DND-41 (cell line): ENCODE results near the gene SCTR.

ENCODE experiments used
- ATAC-seq: fragments of 200-7000 bp; cut with Tn5 transposase; 3 replicates; pipeline ENCODE4 v1.9.1; 2021; ENCODE audit warnings: low read depth; ENCODE audit not compliant: insufficient read depth
- DNase-seq: peaks from one replicate; pipeline ENCODE4 v3.0.0-alpha.2; 2020
- H2AFZ ChIP-seq: 2 replicates; pipeline ENCODE4 v1.6.0; 2012; ENCODE audit warnings: low read depth, low read length
- H3K27ac ChIP-seq: 2 replicates; pipeline ENCODE4 v1.5.1; 2012; ENCODE audit warnings: low read length, inconsistent platforms
- H3K27me3 ChIP-seq: fragments of 200-600 bp; sonication (generic); 2 replicates; pipeline ENCODE4 v1.6.0; 2012; ENCODE audit warnings: low read length, mild to moderate bottlenecking, inconsistent platforms; ENCODE audit not compliant: insufficient read depth, poor library complexity
- H3K36me3 ChIP-seq: 2 replicates; pipeline ENCODE4 v1.5.1; 2012; ENCODE audit warnings: low read length, inconsistent platforms; ENCODE audit not compliant: insufficient read depth
- H3K4me1 ChIP-seq: 2 replicates; pipeline ENCODE4 v1.5.1; 2012; ENCODE audit warnings: mild to moderate bottlenecking, low read length; ENCODE audit not compliant: insufficient read depth
- H3K4me2 ChIP-seq: 2 replicates; pipeline ENCODE4 v1.6.0; 2012; ENCODE audit warnings: mild to moderate bottlenecking, moderate library complexity, low read length, inconsistent platforms; ENCODE audit not compliant: insufficient read depth
- H3K4me3 ChIP-seq, 2 experiments: fragments of 200-600 bp in 1 of 2; shearing (Covaris generic) in 1 of 2; 2 replicates each; pipeline ENCODE4 v1.5.1; 2012 to 2016; ENCODE audit warnings: inconsistent platforms in 2 of 2, low read length in 2 of 2, mild to moderate bottlenecking in 2 of 2, low read depth in 1 of 2, moderate library complexity in 1 of 2
- H3K79me2 ChIP-seq: 2 replicates; pipeline ENCODE4 v1.6.0; 2012; ENCODE audit warnings: low read length, inconsistent platforms; ENCODE audit not compliant: insufficient read depth
- H3K9ac ChIP-seq: 2 replicates; pipeline ENCODE4 v1.6.0; 2012; ENCODE audit warnings: low read depth, mild to moderate bottlenecking, inconsistent platforms, low read length, moderate library complexity
- H3K9me3 ChIP-seq: 2 replicates; pipeline ENCODE4 v1.5.1; 2012; ENCODE audit warnings: low read length, moderate library complexity, mild to moderate bottlenecking, inconsistent platforms; ENCODE audit not compliant: insufficient read depth, severe bottlenecking
- H4K20me1 ChIP-seq: 2 replicates; pipeline ENCODE4 v1.6.0; 2012; ENCODE audit warnings: low read length; ENCODE audit not compliant: insufficient read depth
- CTCF ChIP-seq: IDR thresholded peaks from 2 replicates; pipeline ENCODE4 v1.5.1; 2012; ENCODE audit warnings: borderline replicate concordance, low read length, moderate library complexity, mild to moderate bottlenecking; ENCODE audit not compliant: poor library complexity, severe bottlenecking; ENCODE audit errors: extremely low read depth
- EZH2 ChIP-seq: IDR thresholded peaks from 3 replicates; pipeline ENCODE4 v1.6.1; 2012; ENCODE audit warnings: borderline replicate concordance, low read depth, mild to moderate bottlenecking, moderate library complexity, low read length, inconsistent platforms; ENCODE audit not compliant: severe bottlenecking

The SCTR gene

GRCh38 chr2:119488245-119489214, 35.8 kb downstream of the SCTR start:
- ATAC-seq (no peak), DNase-seq (no peak)
- H3K4me1 ChIP-seq, result no peaks in the 10 kb centered on the region
- H4K20me1 ChIP-seq, result no peaks in the 10 kb centered on the region
- no peak overlapping the region for H3K4me3 ChIP-seq
- no peaks in the 10 kb centered on the region for H3K9me3 ChIP-seq
- no peaks in the 10 kb centered on the region for H3K36me3 ChIP-seq
- TF ChIP-seq CTCF (no peak), EZH2 (no peak)
- no peak overlapping the region for H3K4me2 ChIP-seq
- no peak overlapping the region for H2AFZ ChIP-seq
- no peak overlapping the region for H3K27ac ChIP-seq
- H3K79me2 ChIP-seq, result no peaks in the 10 kb centered on the region
- no peak overlapping the region for H3K9ac ChIP-seq
- no peaks in the 10 kb centered on the region for H3K27me3 ChIP-seq

DNA sequence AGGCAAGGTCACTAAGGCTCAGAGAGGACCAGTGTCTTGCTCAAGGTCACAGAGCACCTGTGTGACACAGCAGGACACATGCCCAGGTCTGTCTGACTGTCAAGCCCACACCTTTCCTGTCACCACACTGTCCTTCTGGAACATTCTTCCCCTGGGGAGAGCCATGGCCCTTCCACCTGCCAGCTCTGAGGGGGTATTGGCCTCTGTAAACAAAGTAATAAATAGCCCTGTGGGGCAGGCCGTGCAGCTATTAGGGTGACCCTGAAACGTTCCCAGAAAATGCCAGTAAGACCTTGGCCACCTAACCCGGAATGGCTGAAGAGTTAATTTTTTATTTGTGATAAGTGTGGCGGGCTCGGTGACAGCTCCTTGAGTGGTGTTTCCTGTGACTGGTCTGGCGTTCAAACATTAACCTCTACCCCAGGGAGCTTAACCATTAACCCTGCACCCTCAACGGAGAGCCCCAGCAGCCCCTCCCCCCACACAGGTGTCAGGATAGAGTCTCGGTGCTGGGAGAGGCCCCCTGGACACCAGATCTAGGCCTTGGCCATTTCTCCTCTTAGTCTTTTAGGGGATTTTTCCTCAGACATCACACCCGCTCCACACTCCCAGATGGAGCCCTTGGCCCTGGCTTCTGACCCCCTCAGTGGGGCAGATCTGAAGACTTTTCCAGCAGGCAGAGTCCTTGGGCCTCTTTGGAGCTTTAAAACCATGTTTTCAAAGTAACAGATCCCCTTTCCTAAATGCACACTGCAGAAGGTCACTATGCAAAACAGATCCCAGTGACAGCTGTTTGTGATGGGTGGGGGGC, 36.6 kb downstream of the SCTR start:
- H3K79me2 ChIP-seq, result no peaks in the 10 kb centered on the region
- H3K4me3 ChIP-seq, result no peak overlapping the region
- H3K9ac ChIP-seq, result no peak overlapping the region
- no peaks in the 10 kb centered on the region for H3K36me3 ChIP-seq
- no peaks in the 10 kb centered on the region for H3K27me3 ChIP-seq
- no peaks in the 10 kb centered on the region for H4K20me1 ChIP-seq
- no peak overlapping the region for H2AFZ ChIP-seq
- no peaks in the 10 kb centered on the region for H3K4me1 ChIP-seq
- no peak for DNase-seq
- no peak overlapping the region for H3K27ac ChIP-seq
- H3K4me2 ChIP-seq, result no peak overlapping the region
- TF ChIP-seq EZH2 (no peak), CTCF (no peak)
- no peaks in the 10 kb centered on the region for H3K9me3 ChIP-seq
- no peak for ATAC-seq

DNA sequence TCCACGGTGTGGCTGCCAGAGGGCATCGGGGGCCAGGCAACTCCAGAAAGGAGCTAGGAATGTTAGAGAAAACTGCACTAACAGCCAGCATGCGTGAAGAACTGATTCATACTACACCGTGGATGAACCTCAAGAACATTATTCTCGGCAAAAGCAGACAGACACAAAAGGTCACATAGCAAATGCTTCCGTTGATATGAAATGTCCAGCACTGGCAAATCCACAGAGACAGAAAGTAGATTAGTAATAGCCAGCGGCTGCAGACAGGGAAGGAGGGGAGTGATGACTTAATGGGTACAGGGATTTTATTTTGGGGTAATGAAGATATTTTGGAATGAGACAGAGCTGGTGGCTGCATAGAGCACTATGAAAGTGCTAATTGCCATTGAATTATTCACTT, 37.4 kb downstream of the SCTR start:
- Histone ChIP-seq H3K9ac (no peak overlapping the region), H3K4me1 (no peaks in the 10 kb centered on the region), H3K4me2 (no peak overlapping the region), H3K36me3 (no peaks in the 10 kb centered on the region), H3K4me3 (no peak overlapping the region), H2AFZ (no peak overlapping the region), H3K27ac (no peak overlapping the region), H3K27me3 (no peaks in the 10 kb centered on the region), H4K20me1 (no peaks in the 10 kb centered on the region), H3K9me3 (no peaks in the 10 kb centered on the region), H3K79me2 (no peaks in the 10 kb centered on the region)
- DNase-seq (no peak), ATAC-seq (no peak)
- no peak for TF ChIP-seq EZH2
- no peak for TF ChIP-seq CTCF
